ENCODE measurements around the gene PFN3.

DNA sequence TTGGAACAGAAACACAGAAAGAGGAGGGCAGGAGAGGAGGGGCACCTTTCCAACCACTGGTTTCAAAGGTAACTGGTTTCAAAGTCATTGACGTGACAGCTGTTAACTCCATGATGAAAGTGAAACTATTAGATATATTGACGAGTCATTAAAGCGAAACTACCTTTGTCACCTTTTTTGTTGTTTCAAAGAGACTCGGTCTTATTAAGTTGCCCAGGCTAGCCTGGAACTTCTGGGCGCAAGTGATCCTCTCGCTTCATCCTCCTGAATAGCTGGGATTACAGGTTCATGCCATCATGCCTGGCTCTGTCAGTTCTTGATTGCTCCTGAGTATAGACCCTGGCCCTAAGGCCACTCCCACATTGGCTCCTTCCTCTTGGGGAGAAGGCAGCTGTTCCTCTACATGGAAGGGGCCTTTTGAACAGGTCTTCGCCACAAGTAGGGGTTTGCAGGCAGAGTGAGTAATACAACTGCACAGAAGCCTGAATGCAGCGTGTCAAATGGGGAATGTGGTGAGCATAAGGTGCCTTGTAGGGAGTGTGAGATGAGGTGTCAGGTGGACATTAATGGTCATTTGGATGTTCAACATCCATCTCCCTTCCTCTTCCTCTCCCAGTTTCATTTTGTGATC, 12.3 kb upstream of the PFN3 start:
- TF ChIP-seq CTCF (IDR thresholded peaks at IDR 0.05; ENCODE audit: insufficient read depth, low read depth, low read length) (no peak), EZH2 (IDR thresholded peaks at IDR 0.05; ENCODE audit: insufficient read depth, low read length) (no peak)

Measured in astrocyte (in vitro differentiated cells and primary cell).